Endothelial cell of umbilical vein (primary cell): ENCODE results near the gene FGF2. TPM values are rescaled to one million over a fixed set of nuclear protein-coding genes. Genes with fewer than 3 reads are reported as not detected.

ENCODE experiments used
- BruUV-seq: library from RNA; stranded (reverse); fragments of 400-500 nt; replicated peaks from 2 replicates; lab custom pipeline; 2021; lab: Mats Ljungman, UMichigan
- CTCF ChIA-PET: fragments of 300-600, 350-600 bp; sonication (Branson Sonifier 250); formaldehyde crosslinking; loops from one replicate; lab custom pipeline; 2021; ENCODE audit warnings: antibody characterized with exemption, inconsistent platforms; lab: Charles Lee
- POLR2A ChIA-PET: fragments of 300-600, 350-600 bp; sonication (Branson Sonifier 250); formaldehyde crosslinking; loops from one replicate; lab custom pipeline; 2021; ENCODE audit warnings: antibody characterized with exemption, inconsistent platforms; lab: Charles Lee
- DNase-seq: peaks from one replicate; pipeline ENCODE4 v3.0.0-alpha.2; 2011; ENCODE audit warnings: low read depth, low spot score
- FAIRE-seq: peaks from 2 replicates; lab custom pipeline; 2011; peaks lifted over from hg19 to GRCh38; lab: Jason Lieb, UNC
- H2AFZ ChIP-seq: 2 replicates; pipeline ENCODE4 v1.6.0; 2012; ENCODE audit warnings: low read depth, low read length, control low read depth, inconsistent platforms
- H3K27ac ChIP-seq: 2 replicates; pipeline ENCODE4 v1.5.1; 2011; ENCODE audit warnings: low read depth, mild to moderate bottlenecking, control low read depth, low read length, moderate library complexity; ENCODE audit not compliant: insufficient read depth
- H3K27me3 ChIP-seq, 2 experiments: 2 replicates each; pipeline versions ENCODE4 v1.6.0 to v1.6.1; 2011; ENCODE audit warnings: low read length in 2 of 2, mixed read lengths in 1 of 2; ENCODE audit not compliant: control insufficient read depth in 2 of 2, insufficient read depth in 2 of 2
- H3K36me3 ChIP-seq, 2 experiments: 2 replicates in 1 of 2; 3 replicates in 1 of 2; pipeline ENCODE4 v1.5.1; 2011; ENCODE audit warnings: low read length in 2 of 2, mild to moderate bottlenecking in 1 of 2, moderate library complexity in 1 of 2; ENCODE audit not compliant: control insufficient read depth in 2 of 2, insufficient read depth in 2 of 2; ENCODE audit errors: extremely low read depth in 1 of 2
- H3K4me1 ChIP-seq: 3 replicates; pipeline ENCODE4 v1.5.1; 2011; ENCODE audit warnings: mild to moderate bottlenecking, low read length; ENCODE audit not compliant: control insufficient read depth, insufficient read depth; ENCODE audit errors: extremely low read depth
- H3K4me2 ChIP-seq: 2 replicates; pipeline ENCODE4 v1.6.1; 2011; ENCODE audit warnings: low read length, control low read depth, mixed read lengths; ENCODE audit not compliant: insufficient read depth
- H3K4me3 ChIP-seq, 3 experiments: fragments of 200-600 bp in 1 of 3; sonication (generic), shearing (Covaris generic) in 1 of 3; replicated peaks in 1 of 3; 2 replicates each; pipeline ENCODE4 v1.5.1; 2011 to 2016; ENCODE audit warnings: control low read depth in 3 of 3, low read length in 3 of 3, mild to moderate bottlenecking in 2 of 3, inconsistent platforms in 1 of 3, low read depth in 1 of 3, moderate library complexity in 1 of 3; ENCODE audit not compliant: insufficient read depth in 1 of 3
- H3K79me2 ChIP-seq: 2 replicates; pipeline ENCODE4 v1.6.0; 2012; ENCODE audit warnings: low read length, inconsistent platforms; ENCODE audit not compliant: control insufficient read depth, insufficient read depth
- H3K9ac ChIP-seq: replicated peaks from 2 replicates; pipeline ENCODE3; 2011; ENCODE audit warnings: low read length, control low read depth; ENCODE audit not compliant: insufficient read depth; ENCODE audit errors: extremely low read depth
- H3K9me1 ChIP-seq: replicated peaks from 3 replicates; pipeline ENCODE4 v1.6.0; 2011; ENCODE audit warnings: mild to moderate bottlenecking, low read length; ENCODE audit not compliant: control insufficient read depth, insufficient read depth; ENCODE audit errors: extremely low read depth
- H3K9me3 ChIP-seq: replicated peaks from 2 replicates; pipeline ENCODE4 v1.5.1; 2012; ENCODE audit warnings: low read length, inconsistent platforms; ENCODE audit not compliant: control insufficient read depth, insufficient read depth
- H4K20me1 ChIP-seq: replicated peaks from 2 replicates; pipeline ENCODE3; 2011; ENCODE audit warnings: mild to moderate bottlenecking, low read length; ENCODE audit not compliant: control insufficient read depth, insufficient read depth; ENCODE audit errors: extremely low read depth
- EZH2 ChIP-seq: IDR thresholded peaks from 2 replicates; pipeline ENCODE4 v1.6.1; 2012; ENCODE audit warnings: borderline replicate concordance, low read depth, mild to moderate bottlenecking, moderate library complexity, low read length, inconsistent platforms; ENCODE audit not compliant: severe bottlenecking
- FOS ChIP-seq: IDR thresholded peaks from 2 replicates; pipeline ENCODE4 v1.6.1; 2011; ENCODE audit warnings: mild to moderate bottlenecking, low read length, moderate library complexity, borderline replicate concordance; ENCODE audit not compliant: insufficient read depth
- GATA2 ChIP-seq: IDR thresholded peaks from 2 replicates; pipeline ENCODE4 v1.7.0; 2011; ENCODE audit warnings: low read depth, mild to moderate bottlenecking, moderate library complexity, mixed read lengths, low read length; ENCODE audit not compliant: insufficient read length, insufficient read depth
- JUN ChIP-seq: IDR thresholded peaks from 2 replicates; pipeline ENCODE4 v1.6.1; 2011; ENCODE audit warnings: borderline replicate concordance, low read depth; ENCODE audit not compliant: insufficient read length, insufficient read depth
- MAX ChIP-seq: IDR thresholded peaks from 2 replicates; pipeline ENCODE4 v1.6.1; 2011; ENCODE audit not compliant: insufficient read depth, insufficient read length
- MYC ChIP-seq: IDR thresholded peaks from one replicate; pipeline ENCODE4 v1.6.1; 2011; ENCODE audit warnings: mild to moderate bottlenecking, low read depth, low read length
- POLR2A ChIP-seq: IDR thresholded peaks from 2 replicates; pipeline ENCODE4 v1.6.1; 2012; ENCODE audit warnings: low read depth, mild to moderate bottlenecking, control low read depth, low read length
- dilution Hi-C: fragments of 300-500 bp; cut with MboI; formaldehyde crosslinking; loops from one replicate; pipeline ENCODE4 v1.15.0; 2019; ENCODE audit warnings: low sequenced_read_pairs; ENCODE audit not compliant: extremely low pct_ligation_motif_present
- intact Hi-C: fragments of 100-400 bp; cut with micrococcal nuclease; formaldehyde crosslinking; loops from one replicate; pipeline ENCODE4 v1.10.0; 2022
- polyA plus RNA-seq, 4 experiments: library from polyadenylated mRNA; depleted of rRNA in 3 of 4; stranded (reverse) in 3 of 4; unstranded in 1 of 4; fragments of >200 nt; gene quantifications; 2 replicates each; pipeline versions ENCODE4 v1.2.1 to v1.2.3, GENCODE V29; 2011 to 2012; ENCODE audit warnings: missing spikeins in 1 of 4
- total RNA-seq: library from RNA; stranded (reverse); gene quantifications from 2 replicates; pipeline ENCODE4 v1.2.3, GENCODE V29; 2021
- TF ChIP-seq, protein P1 (sequence below), 2 donors: IDR thresholded peaks; 1 replicate in 1 of 2; 2 replicates in 1 of 2; pipeline ENCODE4 v1.5.1; 2011; ENCODE audit warnings: low read length in 2 of 2, mild to moderate bottlenecking in 2 of 2, moderate library complexity in 2 of 2, control low read depth in 1 of 2, inconsistent platforms in 1 of 2, low read depth in 1 of 2; ENCODE audit not compliant: insufficient read depth in 1 of 2; ENCODE audit errors: extremely low read depth in 1 of 2

FGF2 gene
- total and polyA plus RNA-seq, 2 donors (not counting 3 experiments of a cell fraction or from before 2014, with no cell fraction given) = 4.6 to 23.9 TPM

GRCh38 chr4:122845760-122846159, 19.1 kb downstream of the FGF2 start:
- no peak overlapping the region for H2AFZ ChIP-seq
- no peak overlapping the region for H3K4me3 ChIP-seq
- no TSS peak for BruUV-seq
- no peaks in the 10 kb centered on the region for H3K4me1 ChIP-seq
- no peaks in the 10 kb centered on the region for H3K79me2 ChIP-seq
- no peaks in the 10 kb centered on the region for H3K9me1 ChIP-seq
- dilution Hi-C loops = no loop called here
- no peak overlapping the region for H3K27ac ChIP-seq
- FAIRE-seq = no peak
- intact Hi-C loops = no loop called here
- ChIA-PET POLR2A (interaction anchor here (0.5 kb wide), 1 partner anchor 125 kb away, joined by 3 read pairs; no protein-coding TSS in a partner anchor), CTCF (interaction anchor here (0.7 to 2.8 kb wide), 2 partner anchors 69 to 88 kb away, joined by 3 to 9 read pairs; no protein-coding TSS in a partner anchor)
- H3K9me3 ChIP-seq = no peaks in the 10 kb centered on the region
- no peaks in the 10 kb centered on the region for H3K27me3 ChIP-seq
- H4K20me1 ChIP-seq = no peaks in the 10 kb centered on the region
- H3K4me2 ChIP-seq = no peak overlapping the region
- H3K36me3 ChIP-seq = peaks cover 0 to 2% of the 10 kb centered on the region in 2 experiments
- no peak overlapping the region for H3K9ac ChIP-seq
- TF ChIP-seq GATA2 (no peak), FOS (no peak), POLR2A (no peak), EZH2 (no peak), MYC (no peak), JUN (no peak), MAX (no peak)
- TF ChIP-seq, protein P1, sequence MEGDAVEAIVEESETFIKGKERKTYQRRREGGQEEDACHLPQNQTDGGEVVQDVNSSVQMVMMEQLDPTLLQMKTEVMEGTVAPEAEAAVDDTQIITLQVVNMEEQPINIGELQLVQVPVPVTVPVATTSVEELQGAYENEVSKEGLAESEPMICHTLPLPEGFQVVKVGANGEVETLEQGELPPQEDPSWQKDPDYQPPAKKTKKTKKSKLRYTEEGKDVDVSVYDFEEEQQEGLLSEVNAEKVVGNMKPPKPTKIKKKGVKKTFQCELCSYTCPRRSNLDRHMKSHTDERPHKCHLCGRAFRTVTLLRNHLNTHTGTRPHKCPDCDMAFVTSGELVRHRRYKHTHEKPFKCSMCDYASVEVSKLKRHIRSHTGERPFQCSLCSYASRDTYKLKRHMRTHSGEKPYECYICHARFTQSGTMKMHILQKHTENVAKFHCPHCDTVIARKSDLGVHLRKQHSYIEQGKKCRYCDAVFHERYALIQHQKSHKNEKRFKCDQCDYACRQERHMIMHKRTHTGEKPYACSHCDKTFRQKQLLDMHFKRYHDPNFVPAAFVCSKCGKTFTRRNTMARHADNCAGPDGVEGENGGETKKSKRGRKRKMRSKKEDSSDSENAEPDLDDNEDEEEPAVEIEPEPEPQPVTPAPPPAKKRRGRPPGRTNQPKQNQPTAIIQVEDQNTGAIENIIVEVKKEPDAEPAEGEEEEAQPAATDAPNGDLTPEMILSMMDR (IDR thresholded peaks at IDR 0.05; ENCODE audit: extremely low read depth in 1 of 2, insufficient read depth in 1 of 2, low read depth in 1 of 2, low read length in 2 of 2) = no peak
- DNase-seq = no peak
